Mesendoderm (in vitro differentiated cells): ENCODE data around the gene METTL5.

Source experiments
- DNase-seq: peaks from one replicate; pipeline ENCODE4 v3.0.0; 2013
- H2AK5ac ChIP-seq: 2 replicates; pipeline ENCODE4 v1.6.1; 2013; ENCODE audit warnings: low read length, inconsistent platforms
- H2BK120ac ChIP-seq: 2 replicates; pipeline ENCODE4 v1.6.1; 2013; ENCODE audit warnings: low read depth, mild to moderate bottlenecking, low read length, moderate library complexity, mixed read lengths
- H2BK15ac ChIP-seq: replicated peaks from 2 replicates; pipeline ENCODE4 v1.6.1; 2013; ENCODE audit warnings: low read depth, mild to moderate bottlenecking, moderate library complexity
- H2BK5ac ChIP-seq: 2 replicates; pipeline ENCODE4 v1.6.1; 2013; ENCODE audit warnings: low read length, inconsistent platforms
- H3K18ac ChIP-seq: 2 replicates; pipeline ENCODE4 v1.6.1; 2013; ENCODE audit warnings: mild to moderate bottlenecking, low read length, mixed read lengths
- H3K23ac ChIP-seq: one replicate; pipeline ENCODE4 v1.6.1; 2013; ENCODE audit warnings: low read length
- H3K27ac ChIP-seq: 2 replicates; pipeline ENCODE4 v1.5.1; 2013; ENCODE audit warnings: low read depth, mild to moderate bottlenecking, inconsistent platforms, low read length, moderate library complexity
- H3K27me3 ChIP-seq: 2 replicates; pipeline ENCODE4 v1.6.1; 2013; ENCODE audit warnings: low read length, control low read depth, mild to moderate bottlenecking, inconsistent platforms; ENCODE audit not compliant: insufficient read depth, poor library complexity
- H3K36me3 ChIP-seq: 2 replicates; pipeline ENCODE4 v1.6.1; 2013; ENCODE audit warnings: low read length, inconsistent platforms; ENCODE audit not compliant: control insufficient read depth, insufficient read depth
- H3K4ac ChIP-seq: one replicate; pipeline ENCODE4 v1.6.1; 2013; ENCODE audit warnings: low read depth, mild to moderate bottlenecking, low read length, moderate library complexity
- H3K4me1 ChIP-seq: 2 replicates; pipeline ENCODE4 v1.6.1; 2013; ENCODE audit warnings: low read depth, low read length, inconsistent platforms; ENCODE audit not compliant: control insufficient read depth
- H3K4me2 ChIP-seq: 2 replicates; pipeline ENCODE4 v1.6.1; 2013; ENCODE audit warnings: low read length
- H3K4me3 ChIP-seq: 2 replicates; pipeline ENCODE4 v1.5.1; 2013; ENCODE audit warnings: mild to moderate bottlenecking, low read length
- H3K56ac ChIP-seq: one replicate; pipeline ENCODE4 v1.6.1; 2013; ENCODE audit warnings: low read length
- H3K79me1 ChIP-seq: 2 replicates; pipeline ENCODE4 v1.6.1; 2013; ENCODE audit warnings: low read length, inconsistent platforms
- H3K79me2 ChIP-seq: 2 replicates; pipeline ENCODE4 v1.6.1; 2013; ENCODE audit warnings: mild to moderate bottlenecking, low read length; ENCODE audit not compliant: control insufficient read depth, insufficient read depth
- H3K9ac ChIP-seq: 2 replicates; pipeline ENCODE4 v1.6.1; 2013; ENCODE audit warnings: low read length, inconsistent platforms
- H4K5ac ChIP-seq: one replicate; pipeline ENCODE4 v1.6.1; 2013; ENCODE audit warnings: low read length
- H4K8ac ChIP-seq: one replicate; pipeline ENCODE4 v1.6.1; 2013; ENCODE audit warnings: low read depth, mild to moderate bottlenecking, control low read depth, low read length, moderate library complexity
- WGBS: extraction: QIAGEN DNeasy Blood & Tissue Kit; methylation state at CpG from one replicate; pipeline ENCODE4 v1.1.7; 2013; ENCODE audit warnings: low lambda C conversion rate, missing lambda C conversion rate; ENCODE audit not compliant: insufficient coverage; ENCODE audit errors: extremely low coverage; 5-methylcytosine and 5-hydroxymethylcytosine counted together

Gene METTL5

DNA sequence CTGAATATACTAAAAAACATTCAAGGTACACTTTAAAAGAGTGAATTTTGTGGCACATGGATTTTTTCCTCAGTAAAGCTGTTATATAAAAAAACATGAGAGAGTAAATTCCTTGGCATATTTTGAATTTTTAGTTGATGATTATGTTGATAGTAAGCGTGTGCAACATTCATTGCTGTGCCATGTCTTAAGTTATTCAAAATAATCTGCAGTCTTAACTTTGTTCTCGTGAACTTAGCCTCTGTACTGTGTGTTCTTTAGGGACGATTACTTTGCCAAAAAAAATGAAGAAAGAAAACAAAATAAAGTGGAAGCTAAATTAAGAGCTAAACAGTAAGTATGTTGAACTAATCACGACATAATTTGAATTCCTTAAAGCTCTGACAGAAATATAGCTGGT lies 16.5 kb downstream of the METTL5 start:
- no peak overlapping the region for H3K4ac ChIP-seq
- no peak overlapping the region for H3K4me2 ChIP-seq
- H3K23ac ChIP-seq, result no peak overlapping the region
- peaks cover 5% of the 10 kb centered on the region for H3K79me2 ChIP-seq
- no peak overlapping the region for H3K9ac ChIP-seq
- WGBS, result no CpG with 5 or more reads among the region's 4 CpGs
- H4K5ac ChIP-seq, result no peak overlapping the region
- H4K8ac ChIP-seq, result no peak overlapping the region
- no peak overlapping the region for H2BK120ac ChIP-seq
- H3K27ac ChIP-seq, result no peak overlapping the region
- peaks cover 2% of the 10 kb centered on the region for H3K36me3 ChIP-seq
- H2BK15ac ChIP-seq, result no peak overlapping the region
- no peak overlapping the region for H2BK5ac ChIP-seq
- H3K56ac ChIP-seq, result no peak overlapping the region
- no peak for DNase-seq
- H3K18ac ChIP-seq, result no peak overlapping the region
- no peaks in the 10 kb centered on the region for H3K27me3 ChIP-seq
- no peak overlapping the region for H3K4me3 ChIP-seq
- no peaks in the 10 kb centered on the region for H3K79me1 ChIP-seq
- H2AK5ac ChIP-seq, result no peak overlapping the region
- H3K4me1 ChIP-seq, result no peaks in the 10 kb centered on the region

DNA sequence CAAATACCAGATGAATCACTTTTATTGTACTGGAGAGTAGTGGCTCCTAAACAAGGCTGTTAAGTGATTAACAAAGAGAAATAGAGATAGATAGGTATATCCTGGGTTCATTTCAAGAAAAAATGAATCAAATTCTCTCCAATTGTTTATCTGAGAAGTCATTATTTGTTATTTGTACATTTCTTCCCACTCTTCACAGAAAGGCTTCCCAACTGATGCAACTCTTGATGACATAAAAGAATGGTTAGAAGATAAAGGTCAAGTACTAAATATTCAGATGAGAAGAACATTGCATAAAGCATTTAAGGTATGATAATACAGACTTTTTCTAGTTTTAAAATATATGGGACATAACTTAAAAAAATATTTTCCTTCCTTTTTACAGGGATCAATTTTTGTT lies 18.1 kb downstream of the METTL5 start:
- Histone ChIP-seq H3K79me1 (no peaks in the 10 kb centered on the region), H3K36me3 (peaks cover 2% of the 10 kb centered on the region), H4K8ac (no peak overlapping the region), H2BK120ac (no peak overlapping the region), H2AK5ac (no peak overlapping the region), H3K18ac (no peak overlapping the region), H3K27me3 (no peaks in the 10 kb centered on the region), H4K5ac (no peak overlapping the region), H2BK15ac (no peak overlapping the region), H3K79me2 (peaks cover 12% of the 10 kb centered on the region), H3K4me3 (no peak overlapping the region), H3K27ac (no peak overlapping the region), H3K4me2 (no peak overlapping the region), H3K4me1 (no peaks in the 10 kb centered on the region), H3K4ac (no peak overlapping the region), H3K9ac (no peak overlapping the region), H3K56ac (no peak overlapping the region), H3K23ac (no peak overlapping the region), H2BK5ac (no peak overlapping the region)
- no peak for DNase-seq

DNA sequence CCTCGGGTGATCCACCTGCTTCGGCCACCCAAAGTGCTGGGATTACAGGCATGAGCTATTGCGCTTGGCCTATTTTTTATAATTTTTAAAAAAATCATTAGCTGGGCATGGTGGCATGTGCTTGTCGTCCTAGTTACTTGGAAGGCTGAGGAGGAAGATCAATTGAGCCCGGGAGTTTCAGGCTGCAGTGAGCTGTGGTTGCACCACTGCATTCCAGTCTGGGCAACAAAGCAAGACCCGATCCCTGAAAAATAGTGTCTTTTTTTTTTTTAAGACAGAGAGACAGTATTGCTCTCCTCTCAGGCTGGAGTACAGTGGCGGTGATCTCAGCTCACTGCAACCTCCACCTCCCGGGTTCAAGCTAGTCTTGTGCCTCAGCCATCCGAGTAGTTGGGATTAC lies 21.2 kb downstream of the METTL5 start:
- Histone ChIP-seq H3K27ac (no peak overlapping the region), H4K5ac (no peak overlapping the region), H2AK5ac (no peak overlapping the region), H3K27me3 (no peaks in the 10 kb centered on the region), H3K36me3 (peaks cover under 1% of the 10 kb centered on the region), H3K9ac (no peak overlapping the region), H3K4me2 (no peak overlapping the region), H4K8ac (no peak overlapping the region), H2BK5ac (no peak overlapping the region), H3K4me1 (no peaks in the 10 kb centered on the region), H3K18ac (no peak overlapping the region), H3K79me1 (no peaks in the 10 kb centered on the region), H3K4ac (no peak overlapping the region), H2BK15ac (no peak overlapping the region), H2BK120ac (no peak overlapping the region), H3K56ac (no peak overlapping the region), H3K79me2 (peaks cover 28% of the 10 kb centered on the region), H3K4me3 (no peak overlapping the region), H3K23ac (no peak overlapping the region)
- no CpG with 5 or more reads among the region's 9 CpGs for WGBS
- DNase-seq, result no peak

DNA sequence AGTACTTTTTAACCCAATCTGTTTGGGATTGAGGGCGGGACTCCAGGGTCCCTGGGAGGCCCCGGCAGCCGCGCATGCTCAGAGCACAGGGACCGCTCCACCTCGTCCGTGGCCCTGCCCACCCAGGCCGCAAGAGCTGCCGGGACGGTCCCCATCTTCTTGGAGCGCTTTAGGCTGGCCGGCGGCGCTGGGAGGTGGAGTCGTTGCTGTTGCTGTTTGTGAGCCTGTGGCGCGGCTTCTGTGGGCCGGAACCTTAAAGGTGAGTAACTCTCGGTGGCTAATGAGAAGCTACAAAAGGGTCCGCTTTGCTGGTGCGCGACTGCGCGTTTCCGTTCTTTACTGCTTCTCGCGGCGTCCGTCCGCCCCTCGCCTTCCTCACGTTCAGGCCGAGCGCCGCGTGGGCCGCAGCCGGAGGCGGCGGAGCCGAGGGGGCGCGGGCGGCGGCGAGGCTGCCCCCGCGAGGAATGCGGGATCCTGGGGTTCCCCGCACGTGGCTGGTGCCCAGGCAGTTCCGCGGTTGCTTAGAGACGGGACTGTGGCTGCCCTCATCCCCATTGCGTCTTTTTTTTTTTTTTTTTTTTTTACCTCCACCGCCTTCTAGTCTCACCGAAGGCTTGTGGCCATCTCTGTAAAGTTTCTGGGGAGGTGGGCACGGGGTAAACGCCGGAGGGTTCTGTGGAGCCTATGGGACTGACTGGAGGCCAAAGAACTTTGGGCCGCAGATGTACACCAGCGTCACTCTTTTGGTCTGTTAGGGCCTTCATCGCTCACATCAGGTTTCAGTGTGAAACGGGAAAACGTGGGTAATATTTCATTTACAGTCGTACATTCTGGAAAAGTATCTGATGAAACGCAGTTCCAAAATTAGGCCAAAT lies 25.8 kb downstream of the METTL5 start, which contains the start of gene SSB:
TSS of gene SSB (plus strand) at position 154 of the 875 bp plus-strand sequence. CDS start 2,090 bp downstream, outside the sequence.
- Histone ChIP-seq H4K5ac (peak within 1 kb of the TSS; percentile 66), H2AK5ac (no peak within 1 kb of the TSS), H3K27me3 (no peaks in the 10 kb centered on the region)

DNA sequence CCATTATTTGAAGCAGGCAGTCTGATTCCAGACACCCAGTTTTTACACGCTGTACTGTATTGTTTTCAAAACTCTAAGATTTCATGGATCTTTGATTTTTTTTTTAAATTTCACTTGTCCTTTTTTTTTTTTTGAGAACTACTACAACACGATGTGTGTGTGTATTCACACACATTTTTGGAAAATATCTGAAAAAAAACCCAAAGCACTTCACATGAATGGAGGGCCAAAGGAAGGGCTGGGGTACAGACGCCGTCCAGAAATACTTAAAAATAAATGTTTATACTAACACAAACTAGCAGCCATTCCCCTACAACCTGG lies 26.3 kb downstream of the METTL5 start:
- Histone ChIP-seq H3K79me2 (peaks cover 23% of the 10 kb centered on the region), H3K4me1 (no peaks in the 10 kb centered on the region), H3K18ac (peak overlapping the region; percentile 83), H2BK120ac (no peak overlapping the region), H3K36me3 (no peaks in the 10 kb centered on the region), H2AK5ac (no peak overlapping the region), H3K56ac (peak overlapping the region; percentile 40), H3K4me3 (no peak overlapping the region), H4K8ac (no peak overlapping the region), H3K9ac (peak overlapping the region; percentile 47), H3K27ac (no peak overlapping the region), H3K23ac (no peak overlapping the region), H3K79me1 (no peaks in the 10 kb centered on the region), H2BK15ac (no peak overlapping the region), H3K4ac (no peak overlapping the region), H3K4me2 (no peak overlapping the region), H2BK5ac (no peak overlapping the region), H3K27me3 (no peaks in the 10 kb centered on the region), H4K5ac (peak overlapping the region; percentile 66)
- DNase-seq, result no peak
- no CpG with 5 or more reads among the region's 4 CpGs for WGBS

More for the DNA sequence above, 25.8 kb downstream of the METTL5 start, which contains the start of gene SSB:
- H3K79me1 ChIP-seq, result no peaks in the 10 kb centered on the region
- no peak within 1 kb of the TSS for H2BK120ac ChIP-seq
- H4K8ac ChIP-seq, result no peak within 1 kb of the TSS
- H3K79me2 ChIP-seq, result peaks cover 28% of the 10 kb centered on the region
- no peak within 1 kb of the TSS for H2BK15ac ChIP-seq
- peak within 1 kb of the TSS; percentile 17 for H3K4me2 ChIP-seq
- no peaks in the 10 kb centered on the region for H3K4me1 ChIP-seq
- H3K23ac ChIP-seq, result peak within 1 kb of the TSS; percentile 73
- peak within 1 kb of the TSS; percentile 85 for H3K27ac ChIP-seq
- WGBS, result no CpG with 5 or more reads among the region's 67 CpGs
- peak within 1 kb of the TSS; percentile 89 for H3K9ac ChIP-seq
- peak within 1 kb of the TSS; percentile 88 for H3K4me3 ChIP-seq
- H3K18ac ChIP-seq, result peak within 1 kb of the TSS; percentile 94
- no peak within 1 kb of the TSS for H2BK5ac ChIP-seq
- H3K36me3 ChIP-seq, result no peaks in the 10 kb centered on the region
- DNase-seq, result peak; percentile 96
- peak within 1 kb of the TSS; percentile 94 for H3K56ac ChIP-seq
- H3K4ac ChIP-seq, result peak within 1 kb of the TSS; percentile 93

DNA sequence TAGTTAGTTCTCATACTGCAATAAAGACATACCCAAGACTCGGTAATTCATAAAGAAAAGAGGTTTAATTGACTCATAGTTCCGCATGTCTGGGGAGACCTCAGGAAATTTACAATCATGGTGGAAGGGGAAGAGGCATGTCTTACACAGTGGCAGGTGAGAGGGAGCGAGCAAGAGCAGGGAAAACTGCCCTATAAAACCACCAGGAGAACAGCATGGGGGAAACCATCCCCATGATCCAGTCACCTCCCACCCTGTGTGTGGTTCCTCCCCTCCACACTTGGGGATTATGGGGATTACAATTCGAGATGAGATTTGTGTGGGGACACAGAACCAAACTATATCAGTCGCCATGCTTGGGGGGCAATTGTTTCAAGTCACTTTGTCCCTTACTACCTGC lies 27.1 kb downstream of the METTL5 start:
- H3K23ac ChIP-seq, result no peak overlapping the region
- H3K18ac ChIP-seq, result no peak overlapping the region
- WGBS, result no CpG with 5 or more reads among the region's 5 CpGs
- H3K27ac ChIP-seq, result no peak overlapping the region
- no peak overlapping the region for H3K9ac ChIP-seq
- H4K5ac ChIP-seq, result no peak overlapping the region
- no peak overlapping the region for H3K4me3 ChIP-seq
- H2BK120ac ChIP-seq, result no peak overlapping the region
- H4K8ac ChIP-seq, result no peak overlapping the region
- no peaks in the 10 kb centered on the region for H3K27me3 ChIP-seq
- H3K4me1 ChIP-seq, result no peaks in the 10 kb centered on the region
- H2BK5ac ChIP-seq, result no peak overlapping the region
- no peaks in the 10 kb centered on the region for H3K79me1 ChIP-seq
- no peak overlapping the region for H2AK5ac ChIP-seq
- no peaks in the 10 kb centered on the region for H3K36me3 ChIP-seq
- peaks cover 23% of the 10 kb centered on the region for H3K79me2 ChIP-seq
- no peak overlapping the region for H3K4me2 ChIP-seq
- H3K56ac ChIP-seq, result no peak overlapping the region
- no peak overlapping the region for H2BK15ac ChIP-seq
- no peak overlapping the region for H3K4ac ChIP-seq
- peak; percentile 23 for DNase-seq
